Keratinocyte (primary cell): ENCODE measurements around the gene P3H2.
A peak's percentile ranks its signal among the peaks of the same experiment; 100 is the strongest.

ENCODE experiments used
- CTCF ChIP-seq, 3 experiments: IDR thresholded peaks in 1 of 3; conservative IDR thresholded peaks in 1 of 3; optimal IDR thresholded peaks in 1 of 3; 2 replicates in 2 of 3; 3 replicates in 1 of 3; pipeline versions ENCODE3 to v1.5.1; 2011; ENCODE audit warnings: low read length in 3 of 3, mild to moderate bottlenecking in 3 of 3, moderate library complexity in 2 of 3, control low read depth in 1 of 3, inconsistent platforms in 1 of 3; ENCODE audit not compliant: insufficient read depth in 2 of 3; ENCODE audit errors: extremely low read depth in 1 of 3
- EZH2 ChIP-seq: IDR thresholded peaks from one replicate; pipeline ENCODE4 v1.6.1; 2012; ENCODE audit warnings: inconsistent platforms, mild to moderate bottlenecking, low read length, moderate library complexity

GRCh38 chr3:189967254-189967865 is 153.3 kb downstream of the P3H2 start:
- TF ChIP-seq CTCF (optimal IDR thresholded peaks at IDR 0.05 in 1 of 3, IDR thresholded peaks at IDR 0.05 in 1 of 3, conservative IDR thresholded peaks at IDR 0.05 in 1 of 3; ENCODE audit: extremely low read depth in 1 of 3, insufficient read depth in 2 of 3, low read length in 3 of 3) (peak in 2 of 3 experiments; percentile 56 to 70), EZH2 (no peak)
